DMS53 treated with DMSO at 0.1 percent for 48 hours (cell line): ENCODE data around the gene NAA30.
"Not testable (repeated sequence)": the region's sequence is repeated elsewhere in the genome, so short reads cannot be mapped to it uniquely, and the experiment has no call there.

Experiments used
- DNase-seq: peaks from one replicate; lab custom pipeline; 2025; ENCODE audit not compliant: unreplicated experiment; lab: John Stamatoyannopoulos, UW

The NAA30 gene

DNA sequence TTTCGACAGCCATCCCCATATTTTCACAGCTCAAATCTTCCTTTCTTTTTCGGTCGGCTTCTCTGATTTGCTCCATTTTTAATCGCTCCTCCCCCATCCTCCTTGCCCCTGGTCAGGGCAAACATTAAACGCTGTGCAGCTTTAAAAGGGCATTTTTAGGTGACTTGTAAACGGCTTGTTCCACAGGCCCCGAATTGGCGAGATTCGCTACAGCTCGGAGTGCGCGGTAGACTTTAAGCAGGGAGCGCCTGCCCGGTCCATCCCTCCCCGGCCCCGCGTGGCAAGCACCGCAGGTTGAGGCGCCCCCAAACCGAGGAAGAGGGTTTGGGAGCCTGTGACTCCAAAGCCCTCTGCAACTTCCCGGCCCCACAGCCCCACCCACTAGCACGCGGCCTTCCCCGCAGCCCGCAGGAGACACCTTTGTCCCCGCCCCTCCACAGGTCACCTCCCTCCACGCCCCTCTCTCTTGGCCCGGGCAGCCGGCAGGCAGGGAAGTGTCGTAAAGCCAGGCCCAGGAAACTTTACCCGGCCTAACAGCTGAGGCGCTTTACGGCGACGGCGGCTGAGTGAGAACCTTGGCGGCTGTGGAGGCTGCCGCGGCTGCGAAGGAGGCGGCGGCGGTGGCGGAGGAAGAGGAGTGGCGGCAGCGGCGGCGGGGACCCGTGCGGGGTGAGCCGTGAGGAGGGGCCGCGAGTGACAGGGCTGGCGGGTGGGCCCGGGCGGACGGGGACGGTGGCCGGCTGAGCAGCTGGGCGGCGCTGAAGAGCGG is at the start of gene NAA30:
NAA30 (plus strand) TSS at position 550 of the 769 bp plus-strand sequence. CDS start 372 bp downstream, outside the sequence.
- DNase-seq, result peak; percentile 57

GRCh38 chr14:57343545-57344297 is 46.7 kb upstream of the NAA30 start:
- DNase-seq, result not testable (repeated sequence)

DNA sequence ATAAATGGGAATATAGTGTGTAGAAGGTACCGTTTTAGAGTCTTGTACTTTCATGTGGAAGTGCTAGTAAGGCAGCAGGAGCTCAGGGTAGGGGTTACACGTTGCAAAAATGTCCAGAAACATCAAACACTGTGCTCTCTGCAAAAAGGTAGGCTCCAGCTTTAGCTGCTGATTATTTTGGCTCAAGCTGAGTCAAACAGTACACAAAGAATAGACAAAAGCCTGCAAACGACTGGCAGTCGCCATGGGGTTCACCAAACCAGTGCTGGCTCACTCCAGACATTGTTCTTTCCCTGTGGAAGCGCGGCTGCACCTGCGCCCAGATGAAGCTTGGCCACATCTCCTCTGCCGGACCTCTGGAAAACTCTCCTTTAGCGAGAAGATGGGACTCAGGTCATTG is 45.3 kb upstream of the NAA30 start:
- no peak for DNase-seq

DNA sequence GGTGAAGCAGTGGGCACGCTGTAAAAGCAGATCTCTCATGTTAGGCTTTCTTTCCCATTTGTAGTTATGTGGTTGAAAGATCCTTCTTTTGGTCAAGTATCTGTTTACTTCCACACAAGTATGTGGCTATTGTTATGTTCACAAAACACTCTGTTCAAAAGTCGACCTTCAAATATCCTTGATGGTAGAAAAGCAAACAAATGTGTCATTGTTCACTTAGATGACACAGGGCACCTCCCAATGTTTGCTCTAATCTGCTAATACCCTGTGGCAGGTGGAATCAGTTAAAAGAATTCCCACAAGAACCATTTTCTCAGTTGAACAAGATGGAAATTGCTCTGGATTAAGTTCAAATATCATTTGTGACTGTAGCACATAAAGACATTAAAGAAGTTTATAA is 43.6 kb upstream of the NAA30 start:
- DNase-seq, result peak; percentile 80

DNA sequence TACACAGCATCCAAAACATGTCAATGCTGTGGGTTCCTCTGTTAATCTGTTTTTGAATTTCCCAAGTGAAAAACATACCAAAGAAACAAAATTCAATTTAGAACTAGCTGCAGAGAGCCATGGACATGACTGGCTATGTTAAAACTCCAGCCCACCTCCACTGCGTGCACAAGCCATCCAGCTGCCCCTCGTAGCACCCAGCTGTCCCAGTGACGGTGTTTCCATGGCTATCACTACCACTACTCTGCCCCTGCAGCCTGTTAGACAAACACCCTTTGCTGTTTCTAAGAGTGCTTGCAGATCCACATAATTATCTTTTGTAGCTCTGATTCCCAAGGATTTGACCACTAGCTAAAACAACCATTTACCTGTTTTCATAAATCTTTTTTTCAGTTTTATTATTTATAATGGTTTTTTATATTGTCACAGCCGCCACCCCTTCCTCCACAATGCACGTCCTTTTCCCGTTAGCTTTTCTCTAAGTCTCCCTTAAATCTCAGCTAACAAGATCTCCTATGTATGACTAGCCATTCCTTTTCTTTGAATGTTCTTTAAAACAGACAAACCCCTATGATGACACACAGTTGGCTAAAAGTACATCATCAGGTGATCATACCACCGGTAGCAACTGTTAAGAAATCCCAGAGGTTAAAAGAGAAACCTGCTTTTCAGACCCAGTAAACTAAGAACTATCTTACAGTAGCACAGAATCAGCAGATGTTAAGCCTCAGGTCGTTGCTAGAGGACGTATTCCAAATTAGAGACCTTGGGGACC is 37.8 kb upstream of the NAA30 start:
- DNase-seq, result no peak

DNA sequence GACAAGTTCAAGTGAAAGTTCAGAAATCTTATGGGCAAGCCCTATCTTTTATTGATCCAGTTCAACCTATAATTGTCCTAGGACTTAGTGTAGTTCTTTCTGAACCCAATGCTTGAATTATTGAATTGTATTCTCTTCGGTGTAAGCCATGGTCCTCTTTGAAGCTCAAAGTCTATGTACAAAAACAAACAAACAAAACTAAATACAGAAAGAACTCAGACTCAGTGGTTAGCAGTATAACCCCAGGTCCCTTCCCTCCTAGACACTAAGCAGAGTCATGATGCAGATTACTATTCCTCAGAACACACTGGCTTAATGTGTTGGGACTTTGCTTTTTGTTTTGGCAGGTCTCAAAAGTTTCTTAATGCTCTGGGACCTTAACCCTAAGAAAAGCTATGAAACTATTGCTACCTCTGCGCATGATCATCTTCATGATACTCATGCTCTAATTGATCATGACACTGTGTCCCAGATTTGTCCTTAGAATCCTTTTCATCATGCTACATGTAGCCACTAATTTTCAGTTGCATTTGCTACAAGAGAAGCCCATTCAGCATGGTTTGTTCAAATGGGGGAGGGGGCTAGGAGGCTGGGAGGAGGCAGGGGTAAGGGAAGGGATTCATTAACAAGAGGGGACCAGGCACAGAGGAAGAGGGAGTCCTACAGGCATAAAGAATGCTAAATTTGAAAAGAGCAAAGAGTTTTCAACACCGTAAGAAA is 35.1 kb upstream of the NAA30 start:
- DNase-seq, result no peak

DNA sequence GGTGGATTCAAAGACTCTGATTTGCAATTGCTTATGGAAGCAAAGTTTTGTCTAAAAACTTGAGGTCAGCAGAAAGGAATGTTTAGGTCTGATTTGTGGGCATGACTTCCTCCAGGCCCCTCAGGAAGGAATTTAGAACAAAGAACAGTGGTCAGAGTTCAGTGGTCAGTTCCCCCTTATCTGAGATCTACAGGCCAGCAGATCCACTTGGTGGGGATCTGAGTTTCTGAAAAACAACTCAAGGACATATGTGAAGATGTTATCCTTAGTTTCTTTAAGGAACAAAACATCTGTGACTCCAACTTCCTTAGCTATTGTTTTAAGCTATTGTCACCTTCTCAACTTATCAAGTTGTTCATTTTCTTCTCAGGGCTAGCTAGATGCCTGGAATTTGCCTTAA is 28.0 kb upstream of the NAA30 start:
- no peak for DNase-seq

GRCh38 chr14:57364659-57365450 is 25.5 kb upstream of the NAA30 start:
- no peak for DNase-seq

DNA sequence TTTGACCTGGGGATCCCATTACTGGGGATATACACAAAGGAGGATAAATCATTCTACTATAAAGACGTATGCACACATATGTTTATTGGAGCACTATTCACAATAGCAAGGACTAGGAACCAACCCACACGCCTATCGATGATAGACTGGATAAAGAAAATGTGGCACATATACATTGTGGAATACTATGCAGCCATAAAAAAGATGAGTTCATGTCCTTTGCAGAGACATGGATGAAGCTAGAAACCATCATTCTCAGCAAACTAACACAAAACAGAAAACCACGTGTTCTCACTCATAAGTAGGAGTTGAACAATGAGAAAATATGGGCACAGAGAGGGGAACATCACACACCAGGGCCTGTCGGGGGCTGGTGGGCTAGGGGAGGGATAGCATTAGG is 20.2 kb upstream of the NAA30 start:
- DNase-seq, result not testable (repeated sequence)

DNA sequence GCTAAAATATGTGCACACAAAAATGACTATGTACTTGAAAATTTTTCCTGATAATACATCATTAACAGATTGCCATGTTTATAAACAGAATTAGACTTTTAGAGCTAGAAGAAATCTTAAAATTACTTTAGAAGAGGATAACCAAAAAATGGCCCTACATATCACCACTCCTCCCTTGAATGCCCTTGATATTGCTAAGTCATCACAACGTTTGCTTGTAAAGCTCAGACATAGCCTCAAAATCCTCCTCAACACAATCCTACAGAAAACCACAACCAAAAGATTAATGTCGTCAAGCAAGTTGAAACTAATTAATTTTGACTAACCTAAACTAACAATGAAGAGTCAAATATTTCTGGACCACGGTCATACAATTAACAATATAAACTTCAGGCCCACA is 19.4 kb upstream of the NAA30 start:
- no peak for DNase-seq

DNA sequence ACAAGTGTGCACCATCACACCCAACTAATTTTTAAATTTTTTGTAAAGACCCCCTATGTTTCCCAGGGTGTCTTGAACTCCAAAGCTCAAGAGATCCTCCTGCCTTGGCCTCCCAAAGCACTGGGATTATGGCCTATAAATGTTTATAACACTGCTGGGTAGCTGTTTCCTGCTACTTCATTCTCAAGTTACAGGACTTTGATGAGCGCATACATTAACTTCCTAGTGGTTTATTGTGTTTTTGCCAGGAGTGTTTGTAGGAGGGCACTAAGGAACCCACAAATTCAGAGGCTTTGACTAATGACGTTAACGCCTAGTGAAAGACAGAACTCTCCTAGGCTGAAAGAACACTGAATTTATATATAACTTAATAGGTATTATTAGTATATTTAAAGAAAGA is 15.2 kb upstream of the NAA30 start:
- no peak for DNase-seq

DNA sequence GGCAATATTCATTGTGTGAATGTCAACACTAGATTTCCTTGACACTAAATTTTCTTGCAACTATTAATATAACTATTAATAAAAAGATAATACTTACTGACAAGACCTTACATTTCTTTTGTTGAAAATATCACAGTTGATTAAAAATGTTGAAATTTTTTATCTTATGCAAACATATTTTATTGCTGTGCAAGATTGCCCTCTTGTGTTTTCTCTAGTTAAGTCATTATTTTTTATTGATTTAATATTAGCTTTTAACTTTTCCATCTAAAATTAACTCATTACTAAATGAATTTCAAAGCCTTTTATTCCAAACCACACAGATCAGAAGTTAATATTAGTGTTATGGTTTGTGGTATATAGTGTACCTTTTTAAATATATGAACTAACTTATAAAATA is 11.7 kb upstream of the NAA30 start:
- no peak for DNase-seq

- no peak for DNase-seq
Observed at GRCh38 chr14:57380935-57381334, 9.5 kb upstream of the NAA30 start.

DNA sequence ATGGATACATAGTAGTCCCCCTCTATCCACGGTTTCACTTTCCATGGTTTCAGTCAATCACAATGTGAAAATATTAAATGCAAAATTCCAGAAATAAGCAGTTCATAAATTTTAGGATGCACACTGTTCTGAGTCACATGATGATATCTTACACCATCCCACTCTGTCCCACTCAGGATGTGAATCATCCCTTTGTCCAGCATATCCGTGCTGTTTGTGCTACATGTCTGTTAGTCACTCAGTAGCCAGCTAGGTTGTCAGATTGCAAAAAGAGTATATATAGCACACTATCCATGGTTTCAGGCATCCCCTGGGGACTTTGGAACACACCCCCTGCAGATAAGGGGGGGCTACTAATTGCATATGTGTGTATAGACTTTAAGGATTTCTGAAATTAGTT is 8.1 kb upstream of the NAA30 start:
- no peak for DNase-seq

DNA sequence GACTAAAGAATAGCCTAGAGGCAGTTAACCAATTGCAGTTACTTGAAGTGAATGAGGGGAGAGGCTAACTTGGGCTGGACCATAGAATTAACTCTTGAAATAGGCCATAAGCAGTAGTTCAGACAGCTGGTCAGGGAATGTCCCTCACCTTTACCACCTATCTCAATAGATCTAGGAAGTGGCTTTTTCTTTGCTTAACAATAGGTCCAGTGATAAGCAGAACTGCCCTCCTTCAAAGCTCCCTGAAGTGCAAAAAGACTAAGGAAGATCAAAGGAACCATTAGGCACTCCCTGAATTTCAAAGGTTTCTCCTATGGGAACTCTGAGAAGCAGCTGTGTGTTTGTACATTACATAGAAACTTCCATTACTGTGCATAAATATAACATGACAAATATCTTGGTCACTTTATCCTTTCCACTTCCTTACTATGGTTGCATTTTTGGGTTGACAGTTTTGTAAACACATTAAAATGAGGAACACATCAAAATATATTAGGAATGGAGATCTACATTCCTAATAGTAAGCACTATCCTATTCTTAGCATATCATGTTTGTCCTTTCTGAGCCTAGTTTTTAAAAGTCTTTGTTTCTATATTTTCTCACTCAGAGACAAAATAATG is 7.2 kb upstream of the NAA30 start:
- no peak for DNase-seq

- no peak for DNase-seq
Observed at GRCh38 chr14:57388067-57388466, 2.3 kb upstream of the NAA30 start.

DNA sequence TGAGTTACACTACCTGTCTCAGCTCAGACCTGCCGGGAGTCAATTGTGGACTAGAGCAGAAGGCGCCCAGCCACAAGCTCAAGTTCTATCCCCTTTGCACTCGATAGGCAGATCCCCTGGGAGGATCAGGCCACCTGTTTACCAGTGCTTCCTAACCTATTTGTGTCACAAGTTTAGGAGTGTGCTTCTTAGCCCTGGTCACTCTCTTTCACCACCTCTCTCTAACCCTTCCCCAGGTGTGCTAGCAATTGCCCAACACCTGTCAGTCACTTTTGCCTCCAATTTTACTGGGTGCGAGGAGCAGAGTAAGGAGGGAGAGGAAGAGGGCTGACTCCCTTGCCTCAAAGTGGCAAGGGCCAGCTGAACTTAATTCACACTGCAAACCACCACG is 745 bp upstream of the NAA30 start:
- peak; percentile 17 for DNase-seq

- no peak for DNase-seq
Observed at GRCh38 chr14:57390806-57391516, 575 bp downstream of the NAA30 start.

GRCh38 chr14:57391517-57392195 is 1.3 kb downstream of the NAA30 start:
- DNase-seq, result no peak
